AG08396 (cell line): ENCODE data around the gene EPHX1.

Experiments
- DNase-seq: peaks from one replicate; pipeline ENCODE4 v3.0.0; 2012; ENCODE audit warnings: low spot score, mixed read lengths

Gene EPHX1

DNA sequence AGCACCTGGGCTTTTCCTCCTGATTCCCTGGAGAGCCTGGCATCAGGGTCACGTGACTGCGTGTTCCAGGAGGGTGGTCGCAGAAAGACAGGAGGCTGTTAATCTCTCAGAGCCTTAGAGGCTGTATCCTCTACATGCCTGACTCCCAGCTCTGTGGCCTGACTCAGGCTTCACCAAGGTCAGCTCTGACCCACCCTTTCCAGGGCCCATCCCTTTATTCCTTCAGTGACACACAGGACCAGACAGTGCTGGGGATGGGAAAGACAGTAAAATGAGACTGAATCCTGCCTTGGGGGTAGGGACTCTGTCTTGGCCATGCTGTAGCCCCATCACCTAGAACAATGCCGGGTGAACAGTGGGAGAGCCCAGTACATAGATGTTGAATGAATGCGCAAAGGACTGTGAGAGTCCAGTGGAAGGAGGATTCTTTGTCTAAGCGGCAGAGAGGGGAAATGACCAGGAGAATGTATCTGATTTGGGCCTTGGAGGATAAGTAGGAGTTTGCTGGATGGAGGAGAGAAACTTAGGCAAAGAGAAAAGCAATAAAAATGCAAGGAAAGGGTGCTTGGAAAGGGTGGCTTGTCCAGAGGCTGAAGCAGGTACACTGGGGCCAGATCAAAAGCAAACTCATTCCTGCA, 33.0 kb downstream of the EPHX1 start:
- DNase-seq, result no peak

DNA sequence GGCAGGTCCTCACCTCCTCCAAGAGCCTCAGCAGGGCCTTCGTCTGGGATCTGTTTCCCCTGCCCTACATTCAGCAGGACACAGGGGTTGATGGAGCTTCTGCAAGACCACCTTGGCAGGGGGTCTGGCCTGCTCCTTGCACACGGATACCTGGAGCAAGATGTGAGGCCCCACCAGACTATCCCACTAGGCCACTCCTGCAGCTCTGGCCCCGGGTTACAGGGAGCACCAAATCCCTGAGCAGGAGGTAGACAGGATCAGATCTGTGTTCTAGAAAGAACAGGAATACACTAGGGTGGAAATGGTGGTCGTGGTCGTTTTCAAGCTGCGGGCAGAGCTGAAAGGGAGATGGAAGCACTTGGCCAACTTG, 33.5 kb downstream of the EPHX1 start:
- DNase-seq, result no peak

DNA sequence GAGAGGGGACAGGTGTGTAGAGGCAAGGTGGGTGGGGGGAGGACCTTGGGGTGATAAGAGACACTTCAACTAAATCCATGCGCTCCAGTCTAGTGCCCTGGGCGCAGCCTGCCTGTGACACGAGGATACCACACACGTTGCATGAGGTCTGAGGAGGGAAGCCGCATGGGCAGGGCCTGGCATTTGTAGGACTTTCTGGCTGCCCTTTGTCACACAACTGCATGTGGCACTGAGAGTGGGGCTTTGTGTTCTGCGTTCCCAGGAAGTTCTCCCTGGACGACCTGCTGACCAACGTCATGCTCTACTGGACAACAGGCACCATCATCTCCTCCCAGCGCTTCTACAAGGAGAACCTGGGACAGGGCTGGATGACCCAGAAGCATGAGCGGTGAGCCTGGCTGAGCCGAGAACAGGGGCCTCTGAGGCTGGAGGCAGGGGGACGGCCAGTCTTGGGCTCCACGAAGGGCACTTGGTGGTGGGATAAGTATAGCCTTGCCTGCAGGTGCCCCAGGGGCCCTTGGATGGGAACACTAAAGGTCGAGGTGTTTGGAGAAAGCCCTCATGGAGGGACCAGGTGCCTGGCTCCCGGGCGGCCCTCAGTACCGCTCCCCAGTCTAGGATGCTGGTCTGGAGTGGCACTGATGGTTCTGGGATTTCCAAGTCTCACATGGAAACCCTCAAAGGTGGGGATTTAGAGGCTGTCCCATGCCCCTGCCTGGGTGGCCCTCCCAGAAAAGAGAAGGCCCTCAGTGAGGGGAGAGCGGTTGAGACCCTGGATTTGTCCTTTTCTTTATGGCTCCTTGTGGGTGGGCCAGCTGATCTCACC, 34.5 kb downstream of the EPHX1 start:
- no peak for DNase-seq

DNA sequence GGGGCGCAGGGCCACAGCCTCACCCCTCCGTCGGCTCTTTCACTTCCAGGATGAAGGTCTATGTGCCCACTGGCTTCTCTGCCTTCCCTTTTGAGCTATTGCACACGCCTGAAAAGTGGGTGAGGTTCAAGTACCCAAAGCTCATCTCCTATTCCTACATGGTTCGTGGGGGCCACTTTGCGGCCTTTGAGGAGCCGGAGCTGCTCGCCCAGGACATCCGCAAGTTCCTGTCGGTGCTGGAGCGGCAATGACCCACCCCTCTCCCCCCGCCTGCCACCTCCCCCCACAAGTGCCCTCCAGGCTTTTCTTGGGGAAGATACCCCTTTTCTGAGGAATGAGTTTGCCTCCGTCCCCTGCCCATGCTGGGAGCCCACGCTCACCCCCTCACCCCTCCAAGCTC, 35.2 kb downstream of the EPHX1 start:
- no peak for DNase-seq

DNA sequence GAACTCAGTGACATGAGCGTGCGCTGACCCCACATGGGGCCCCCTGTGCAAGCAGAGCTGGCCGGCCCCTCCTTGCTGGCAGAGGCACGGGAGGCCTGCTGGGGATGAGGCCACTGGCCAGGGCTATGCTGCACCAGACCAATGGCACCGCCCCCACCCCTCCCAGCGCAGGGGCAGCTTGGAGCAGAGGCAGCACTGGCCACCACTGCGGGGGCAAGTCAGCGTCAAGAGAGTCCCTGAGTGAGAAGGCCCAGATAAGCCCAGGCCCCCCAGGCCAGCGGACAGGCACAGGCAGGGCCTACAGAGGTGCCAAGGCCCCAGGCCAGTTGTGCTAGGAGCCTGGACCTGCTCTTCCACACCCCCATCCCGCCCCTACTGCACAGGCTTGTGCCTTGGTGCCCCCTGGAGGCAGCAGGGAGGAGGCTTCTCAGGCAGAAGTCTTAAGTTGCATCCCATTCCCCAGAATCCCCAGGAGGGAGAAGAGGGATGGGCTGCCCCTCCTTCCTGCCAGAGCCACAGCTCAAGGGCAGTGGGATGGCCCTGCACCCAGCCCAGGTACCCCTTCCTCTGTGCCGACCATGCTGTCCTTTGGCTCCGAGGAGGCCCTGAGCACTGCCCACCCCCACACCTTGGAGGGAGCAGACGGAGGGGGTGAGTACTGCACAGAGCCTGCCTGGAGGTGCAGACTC, 35.8 kb downstream of the EPHX1 start:
- peak; percentile 75 for DNase-seq

DNA sequence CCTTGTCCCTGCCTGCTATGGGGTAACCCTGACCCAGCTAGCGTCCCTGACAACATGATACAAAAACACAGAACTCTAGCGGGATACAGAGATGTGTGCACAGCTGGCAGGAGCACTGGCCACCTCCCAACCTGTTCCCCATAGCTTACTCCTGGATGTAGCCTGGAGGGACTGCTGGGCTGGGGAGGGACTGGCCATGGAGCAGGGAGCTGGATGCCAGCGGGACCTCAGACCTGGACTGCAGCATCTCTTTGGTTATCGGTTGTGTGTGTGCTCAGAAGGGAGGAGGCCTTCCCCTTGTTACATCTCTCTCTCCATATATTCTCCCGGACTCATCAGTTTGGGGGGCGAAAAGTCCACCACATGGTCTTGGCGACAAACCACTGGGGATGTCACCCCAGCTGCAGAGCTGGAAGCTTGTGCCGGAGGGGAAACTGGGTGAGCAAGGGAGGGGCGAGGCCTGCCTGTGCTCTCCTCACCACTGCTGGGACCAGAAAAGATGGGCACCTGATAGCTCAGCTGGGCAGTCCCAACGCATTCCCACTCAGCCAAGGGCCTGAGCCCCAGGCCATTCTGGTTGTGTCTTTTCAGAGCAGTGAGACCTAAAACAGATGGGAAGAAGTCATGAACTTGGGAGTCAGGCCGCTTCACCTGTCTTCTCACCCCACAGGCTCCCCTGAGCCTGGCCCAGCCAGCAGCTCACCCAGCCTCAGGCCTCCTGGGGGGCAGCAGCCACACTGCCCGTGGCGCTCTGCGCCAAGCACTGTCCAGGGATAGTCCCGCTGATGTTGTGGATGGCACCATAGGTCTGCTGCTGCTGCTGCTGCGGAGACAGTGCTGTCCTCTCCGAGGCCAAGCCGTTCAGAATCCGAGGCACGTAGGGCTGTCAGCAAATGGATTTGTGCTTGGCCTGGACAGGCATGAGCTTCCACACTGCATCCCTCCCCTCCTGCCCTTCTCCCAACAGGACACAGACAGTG, 36.7 kb downstream of the EPHX1 start:
- DNase-seq, result no peak

DNA sequence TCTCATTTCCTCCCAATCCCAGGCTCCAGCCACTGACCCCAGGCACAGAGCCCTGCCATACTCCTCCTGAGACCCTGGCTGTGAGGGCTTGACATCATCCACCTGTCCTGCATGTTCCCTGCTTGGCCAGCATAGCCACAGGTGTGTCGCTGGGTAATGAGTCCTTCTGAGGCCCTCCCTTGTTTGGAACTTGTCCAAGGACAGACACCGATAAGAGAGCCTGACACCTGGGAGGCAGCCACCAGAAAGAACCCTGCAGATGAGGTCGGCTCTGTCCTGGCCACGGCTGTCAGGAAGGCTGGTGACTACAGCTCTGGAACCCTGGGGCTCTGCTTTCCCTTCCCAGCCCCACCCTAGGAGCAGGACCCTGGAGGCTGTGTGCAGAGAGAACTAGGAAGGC, 37.7 kb downstream of the EPHX1 start:
- no peak for DNase-seq

DNA sequence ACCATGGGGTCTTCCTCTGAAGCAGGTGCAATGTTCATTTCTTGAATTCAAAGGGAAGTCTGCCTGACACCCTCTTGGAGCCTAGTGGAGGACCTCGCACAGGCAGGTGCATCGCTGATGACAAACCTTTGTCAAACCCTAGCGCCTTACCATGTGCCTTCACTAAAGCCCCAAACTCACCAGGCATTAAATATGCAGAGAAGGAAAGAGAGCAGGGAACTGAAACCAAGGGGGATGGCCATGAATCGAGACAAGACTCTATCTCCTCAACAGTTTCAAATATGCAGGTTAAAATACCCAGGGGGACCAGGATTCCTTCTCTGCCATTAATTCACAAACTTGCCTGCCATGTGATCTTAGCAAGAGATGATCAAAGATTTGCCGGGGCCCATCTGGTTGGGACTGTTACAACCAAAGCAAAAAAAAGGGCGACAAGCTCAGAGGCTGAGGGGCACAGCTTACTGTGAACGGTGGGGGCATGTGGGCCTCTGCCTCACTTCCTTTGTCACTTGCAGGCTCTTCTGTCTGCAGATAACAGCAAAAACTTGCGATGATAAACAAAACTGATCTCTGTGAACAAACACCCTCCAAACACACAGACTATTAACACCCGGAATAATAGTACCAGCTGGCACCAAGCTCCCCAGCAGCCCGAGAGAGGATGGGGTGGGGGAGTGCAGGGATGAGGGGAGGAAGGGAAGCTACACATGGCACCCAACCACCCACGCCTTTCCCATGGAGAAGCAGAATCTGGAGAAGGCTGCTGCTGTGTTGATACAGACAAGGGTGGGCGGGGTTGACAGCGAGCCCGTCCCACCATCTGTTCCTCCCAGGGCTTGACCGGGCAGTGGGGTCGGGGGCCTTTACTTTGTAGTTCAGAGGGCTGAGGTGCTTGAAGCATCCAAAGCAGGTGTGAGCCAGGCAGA, 38.4 kb downstream of the EPHX1 start:
- DNase-seq, result no peak

DNA sequence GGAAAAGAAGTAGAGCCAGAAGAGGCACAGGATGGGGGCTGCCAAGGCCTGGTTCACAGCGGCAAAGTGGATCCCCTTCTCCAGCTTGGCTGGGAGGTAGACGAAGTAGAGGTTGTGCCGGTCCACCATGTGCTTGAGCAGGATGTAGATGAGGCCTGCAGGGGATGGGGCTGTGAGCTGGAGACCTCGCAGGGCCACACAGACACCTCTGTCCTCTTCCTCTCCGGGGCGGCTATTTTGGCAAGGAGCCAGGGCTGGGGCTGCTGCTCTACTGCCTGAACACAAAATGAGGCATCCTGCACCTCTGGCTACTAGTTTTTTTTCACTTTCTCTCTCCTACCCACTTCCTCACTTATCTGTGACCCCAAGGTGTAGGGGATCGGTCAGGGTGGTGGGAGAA, 40.0 kb downstream of the EPHX1 start:
- DNase-seq, result no peak

DNA sequence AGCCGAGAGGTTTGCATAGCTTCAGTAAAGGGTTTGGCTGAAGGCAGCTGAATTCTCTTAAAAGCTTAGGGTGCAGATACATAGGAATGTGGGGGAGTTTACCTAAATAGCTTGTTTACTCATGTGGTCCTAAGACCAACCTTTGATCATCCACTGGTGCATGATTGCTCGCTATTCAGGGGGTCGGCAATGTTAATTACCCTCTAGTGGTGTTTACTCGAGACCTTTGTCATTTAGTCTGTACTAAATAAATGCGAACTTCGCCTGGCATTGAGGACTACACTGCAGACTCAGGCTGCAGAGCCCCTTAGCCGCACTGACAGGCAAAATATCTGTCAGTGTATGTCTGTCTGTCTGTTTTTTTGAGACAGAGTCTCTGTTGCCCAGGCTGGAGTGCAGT, 40.4 kb downstream of the EPHX1 start:
- DNase-seq, result no peak

DNA sequence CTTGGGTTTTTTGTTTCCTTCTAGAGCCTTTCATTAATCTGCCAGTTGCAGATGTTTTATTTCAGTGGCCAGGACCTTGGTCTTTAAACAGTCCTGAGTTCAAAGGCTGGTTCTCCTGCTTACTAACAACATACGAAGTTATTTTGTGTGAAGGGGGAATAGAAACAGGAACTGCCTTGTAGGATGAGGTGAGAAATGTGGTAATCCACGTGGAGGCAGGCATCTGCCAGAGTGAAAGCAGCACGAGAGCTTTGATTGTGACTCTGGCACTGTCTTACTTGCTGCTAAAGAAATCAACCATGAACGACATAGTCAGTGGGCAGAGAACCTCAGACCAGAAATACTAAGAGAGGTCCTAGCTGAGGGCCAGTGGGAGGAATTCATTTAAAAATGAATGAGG, 41.9 kb downstream of the EPHX1 start:
- no peak for DNase-seq

DNA sequence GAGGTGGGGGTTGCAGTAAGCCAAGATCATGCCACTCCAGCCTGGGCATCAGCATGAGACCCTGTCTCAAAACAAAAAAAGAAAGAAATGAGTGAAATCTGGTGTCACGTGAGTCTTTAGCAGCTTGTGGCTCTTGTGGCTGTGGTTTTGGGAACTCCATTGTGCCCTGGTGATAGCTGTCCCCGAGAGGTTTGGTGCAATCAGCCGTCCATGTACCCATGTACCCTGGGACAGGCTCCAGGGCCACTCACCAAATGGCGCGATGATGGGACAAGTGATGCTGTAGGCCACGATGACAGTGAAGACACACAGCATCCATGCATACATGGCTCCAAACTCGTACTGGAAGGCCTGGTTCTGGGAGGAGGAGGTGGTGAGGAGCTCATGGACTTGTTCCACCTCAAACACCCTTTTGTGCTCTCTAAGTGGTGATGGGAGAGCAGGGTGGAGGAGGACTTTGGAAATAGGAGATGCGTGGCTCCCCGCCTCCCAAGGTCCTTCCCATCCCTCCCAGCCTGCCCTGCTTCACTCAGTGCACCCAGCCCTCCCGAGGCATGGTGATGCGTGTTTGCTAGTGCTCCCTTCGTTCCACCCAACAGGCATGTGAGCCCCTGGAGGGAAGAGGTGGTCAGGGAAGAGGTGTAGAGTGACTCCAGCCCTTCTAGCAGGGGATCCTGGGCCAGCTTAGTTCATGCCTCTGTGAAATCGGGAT, 42.6 kb downstream of the EPHX1 start:
- DNase-seq, result no peak

DNA sequence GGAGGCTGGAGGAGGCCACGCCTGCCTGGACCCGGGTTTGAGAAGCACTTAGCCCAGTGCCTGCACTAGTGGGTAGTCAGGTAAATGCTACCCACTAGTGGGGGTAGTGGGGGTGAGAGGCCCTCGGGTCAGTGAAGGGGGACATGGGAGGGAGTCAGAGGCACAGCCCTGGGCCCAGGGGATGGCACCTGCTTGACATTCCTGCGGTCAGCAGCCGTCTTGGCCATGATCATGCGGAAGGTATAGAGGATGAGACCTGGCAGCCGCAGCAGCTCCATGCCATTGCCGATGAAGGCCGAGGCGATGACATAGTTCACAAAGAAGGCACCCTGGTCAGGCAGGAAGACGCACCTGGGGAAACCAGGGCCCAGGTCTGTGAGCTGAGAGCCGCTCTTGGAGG, 43.5 kb downstream of the EPHX1 start:
- no peak for DNase-seq

DNA sequence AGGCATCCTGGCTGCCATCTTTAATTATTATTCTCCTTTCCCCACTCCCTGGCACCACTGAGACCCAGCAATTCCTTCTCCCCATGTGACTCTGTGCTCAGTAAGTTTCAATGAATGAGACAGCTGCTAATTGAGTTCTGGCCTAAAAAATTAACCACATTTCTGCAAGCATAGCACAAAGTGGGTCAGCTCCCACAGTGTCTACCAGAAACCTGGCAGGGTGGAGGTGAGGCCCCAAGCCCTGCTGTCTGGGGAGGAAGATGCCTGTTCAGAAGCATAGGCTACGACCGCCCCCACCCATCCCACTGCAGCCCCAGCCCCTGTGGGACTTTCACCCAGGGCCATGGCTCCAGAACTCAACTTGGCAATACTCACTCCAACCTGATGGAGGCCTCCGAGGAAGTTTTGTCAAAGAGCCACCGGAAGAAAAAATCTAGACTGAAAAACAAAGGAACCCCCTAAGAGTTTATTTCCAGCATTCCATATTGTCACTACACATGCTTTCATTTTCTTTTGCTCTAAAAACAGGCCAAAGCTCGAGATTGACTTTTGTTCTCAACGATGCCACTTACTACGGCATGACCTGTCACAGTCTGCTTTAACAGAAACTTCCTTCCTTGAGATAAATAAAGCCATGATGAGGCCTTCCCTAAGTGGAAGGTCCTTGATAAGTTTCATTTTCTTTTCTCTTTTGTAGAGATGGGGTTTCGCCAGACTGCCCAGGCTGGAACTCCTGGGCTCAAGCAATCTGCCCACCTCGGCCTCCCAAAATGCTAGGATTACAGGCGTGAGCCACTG, 45.8 kb downstream of the EPHX1 start:
- DNase-seq, result no peak

DNA sequence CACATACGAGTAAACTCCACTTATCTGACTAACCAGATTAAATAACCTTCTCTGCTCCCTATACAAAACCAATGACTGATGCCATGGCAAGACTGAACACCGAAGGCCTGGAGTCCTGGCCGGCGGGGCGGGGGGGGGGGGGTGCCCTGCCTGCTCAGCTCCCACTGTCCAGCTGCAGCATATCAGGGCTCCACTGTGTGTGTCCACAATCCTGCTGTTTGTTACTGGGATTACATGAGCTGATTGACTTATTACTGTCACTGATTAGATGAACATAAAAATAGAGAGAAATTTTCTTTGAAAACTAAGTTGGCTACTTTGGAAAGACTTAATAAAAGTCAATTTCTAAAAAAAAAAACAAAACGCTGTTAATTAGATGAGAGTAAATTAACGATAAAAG, 47.3 kb downstream of the EPHX1 start:
- no peak for DNase-seq

DNA sequence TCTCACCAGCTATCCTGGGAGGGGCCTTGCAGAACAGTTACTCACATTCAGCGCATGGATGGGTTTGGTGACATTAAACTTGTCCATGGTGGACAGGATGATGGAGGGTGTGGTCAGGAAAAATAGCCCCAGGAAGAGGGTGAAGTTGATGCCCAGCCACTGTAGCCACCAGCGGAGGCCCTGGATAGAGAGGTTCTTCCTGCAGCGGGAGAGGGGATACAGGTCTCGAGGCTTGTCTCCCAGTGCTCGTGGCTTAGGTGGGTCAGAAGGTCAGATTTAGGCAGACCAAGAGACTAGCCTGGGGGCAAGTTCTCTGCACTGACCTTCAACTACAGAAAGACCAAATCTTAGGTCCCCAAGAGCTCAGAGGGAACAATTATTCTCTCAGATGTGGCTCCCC, 49.2 kb downstream of the EPHX1 start:
- no peak for DNase-seq

DNA sequence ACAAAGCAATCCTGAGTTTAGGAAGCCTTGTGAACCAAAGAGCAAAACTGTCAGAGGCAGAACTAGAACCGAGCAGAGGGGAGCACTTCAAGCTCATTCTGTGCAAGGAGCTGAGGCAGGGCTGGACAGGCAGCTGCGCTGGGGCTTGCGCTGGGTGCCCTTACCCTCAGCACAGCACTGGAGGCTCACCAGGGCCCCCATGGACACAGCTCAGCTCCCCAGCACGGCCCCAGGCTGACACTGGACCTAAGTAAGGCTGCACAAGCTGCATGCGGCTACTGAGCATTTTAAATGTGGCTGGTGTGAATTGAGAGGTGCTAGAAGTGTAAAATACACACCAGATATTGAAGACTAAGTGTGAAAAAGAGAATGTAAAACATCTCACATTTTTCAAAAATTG, 50.2 kb downstream of the EPHX1 start:
- no peak for DNase-seq

DNA sequence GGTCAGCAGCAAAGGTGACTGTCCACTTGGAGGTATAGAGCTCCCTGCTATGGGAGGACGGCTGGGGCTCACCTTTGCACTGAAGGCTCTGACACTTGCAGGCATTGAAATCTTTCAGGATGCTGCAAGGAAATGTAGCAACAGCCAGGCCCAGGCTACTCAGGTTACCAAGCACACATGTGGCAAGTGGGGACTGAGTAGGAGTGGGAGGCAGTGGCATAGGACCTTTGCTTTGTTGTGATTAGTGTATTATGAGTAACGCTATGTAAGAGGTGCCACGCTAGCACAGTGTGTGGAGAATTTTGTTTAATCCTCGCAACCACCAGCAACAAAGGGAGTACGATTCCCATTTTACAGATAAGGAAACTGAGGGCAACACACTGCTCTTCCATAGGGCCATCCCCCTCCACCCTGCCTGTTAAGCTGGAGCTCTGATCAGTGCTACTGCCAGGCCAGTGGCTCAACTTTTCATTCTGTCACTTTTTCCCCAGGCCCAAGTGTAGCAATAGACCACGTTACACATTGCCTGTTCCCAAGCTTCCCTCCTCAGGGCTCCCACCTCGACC, 51.0 kb downstream of the EPHX1 start:
- DNase-seq, result no peak
